CD4-positive, alpha-beta T cell (primary cell): Measurements from ENCODE around the gene MGME1. TPM values are rescaled to one million over a fixed set of nuclear protein-coding genes. Genes with fewer than 3 reads are reported as not detected.

Experiments
- ATAC-seq: fragments of 200-7000 bp; cut with Tn5 transposase; one replicate; pipeline ENCODE4 v1.10.0; 2022; ENCODE audit warnings: mild to moderate bottlenecking; ENCODE audit not compliant: poor library complexity
- CTCF ChIA-PET: fragments of 350-600 bp; sonication (Branson Sonifier 250); formaldehyde crosslinking; loops from one replicate; lab custom pipeline; 2021; ENCODE audit warnings: antibody characterized with exemption, inconsistent platforms; lab: Charles Lee
- POLR2A ChIA-PET: fragments of 350-600 bp; sonication (Branson Sonifier 250); formaldehyde crosslinking; loops from one replicate; lab custom pipeline; 2021; ENCODE audit warnings: antibody characterized with exemption, inconsistent platforms; lab: Charles Lee
- DNase-seq, 14 experiments: peaks; one replicate each; pipeline ENCODE4 v3.0.0-alpha.2; 2013 to 2020; ENCODE audit warnings: mixed read lengths in 2 of 14
- H3K27ac ChIP-seq, 2 donors: one replicate each; pipeline versions ENCODE4 v1.5.1 to v1.7.0; 2013; ENCODE audit warnings: low read length in 2 of 2, low read depth in 1 of 2, mild to moderate bottlenecking in 1 of 2
- H3K27me3 ChIP-seq, 2 experiments: 1 replicate in 1 of 2; 2 replicates in 1 of 2; pipeline versions ENCODE4 v1.6.1 to v1.7.0; 2013; ENCODE audit warnings: low read length in 2 of 2, control low read depth in 1 of 2, mild to moderate bottlenecking in 1 of 2, moderate library complexity in 1 of 2; ENCODE audit not compliant: insufficient read depth in 2 of 2, control insufficient read depth in 1 of 2
- H3K36me3 ChIP-seq: one replicate; pipeline ENCODE4 v1.6.1; 2013; ENCODE audit warnings: low read length, control low read depth; ENCODE audit not compliant: insufficient read depth
- H3K4me1 ChIP-seq: one replicate; pipeline ENCODE4 v1.6.1; 2013; ENCODE audit warnings: low read length, control low read depth; ENCODE audit not compliant: insufficient read depth
- H3K4me3 ChIP-seq: one replicate; pipeline ENCODE4 v1.5.1; 2013; ENCODE audit warnings: mild to moderate bottlenecking, low read length, moderate library complexity
- H3K9me3 ChIP-seq, 2 experiments: 1 replicate in 1 of 2; 2 replicates in 1 of 2; pipeline versions ENCODE4 v1.6.1 to v1.7.0; 2013; ENCODE audit warnings: low read length in 2 of 2, mild to moderate bottlenecking in 2 of 2, control low read depth in 1 of 2, moderate library complexity in 1 of 2; ENCODE audit not compliant: control insufficient read depth in 1 of 2, insufficient read depth in 1 of 2
- H3K27ac Mint-ChIP-seq: one replicate; pipeline ENCODE4 v1.8.0; 2020; ENCODE audit warnings: mixed read lengths
- H3K27me3 Mint-ChIP-seq: one replicate; pipeline ENCODE4 v1.8.0; 2021; ENCODE audit warnings: mixed read lengths
- H3K36me3 Mint-ChIP-seq: one replicate; pipeline ENCODE4 v1.8.0; 2021; ENCODE audit warnings: low read depth, mixed read lengths
- H3K4me1 Mint-ChIP-seq: one replicate; pipeline ENCODE4 v1.8.0; 2021; ENCODE audit warnings: low read depth, mixed read lengths
- H3K4me3 Mint-ChIP-seq: one replicate; pipeline ENCODE4 v1.8.0; 2020; ENCODE audit warnings: mild to moderate bottlenecking, mixed read lengths
- H3K9me3 Mint-ChIP-seq: one replicate; pipeline ENCODE4 v1.8.0; 2020; ENCODE audit warnings: mixed read lengths
- CTCF ChIP-seq: fragments of 200-600 bp; IDR thresholded peaks from one replicate; pipeline ENCODE4 v1.8.0; 2022; ENCODE audit warnings: antibody characterized with exemption, mild to moderate bottlenecking
- intact Hi-C, 2 experiments: fragments of 100-400 bp; cut with DNase I in 1 of 2; cut with micrococcal nuclease in 1 of 2; formaldehyde crosslinking; loops; one replicate each; pipeline versions ENCODE4 v1.15.1 to v1.9.0; 2023 to 2025; cut with DNase I, micrococcal nuclease
- total RNA-seq, 174 experiments: library from RNA in 2 of 174; stranded (reverse) in 2 of 174; gene quantifications; one replicate each; pipeline ENCODE4 v1.2.3 and lab custom pipeline; 2021 to 2026

Gene MGME1
- total RNA-seq, 2 experiments from 2014 or later = 4.5 to 4.6 TPM

GRCh38 chr20:17940224-17940971, 28.4 kb upstream of the MGME1 start:
- Mint-ChIP-seq H3K9me3 (no peaks in the 10 kb centered on the region), H3K27me3 (no peaks in the 10 kb centered on the region), H3K27ac (peak overlapping the region; percentile 17), H3K4me3 (no peak overlapping the region), H3K36me3 (peaks cover 51% of the 10 kb centered on the region), H3K4me1 (peaks cover 11% of the 10 kb centered on the region)
- Histone ChIP-seq H3K36me3 (peaks cover 36% of the 10 kb centered on the region), H3K9me3 (no peaks in the 10 kb centered on the region), H3K4me3 (no peak overlapping the region), H3K4me1 (peaks cover 12% of the 10 kb centered on the region), H3K27me3 (no peaks in the 10 kb centered on the region), H3K27ac (no peak overlapping the region)
- intact Hi-C loops = no loop called here
- ChIA-PET CTCF (no interaction called here), POLR2A (no interaction called here)
- TF ChIP-seq CTCF = no peak
- DNase-seq = no peak
- ATAC-seq = no peak

GRCh38 chr20:17941087-17941825, 27.6 kb upstream of the MGME1 start:
- CTCF ChIA-PET = no interaction called here
- no peak overlapping the region for H3K4me3 ChIP-seq
- POLR2A ChIA-PET = no interaction called here
- no peak for TF ChIP-seq CTCF
- no peak overlapping the region for H3K27ac Mint-ChIP-seq
- no peak overlapping the region for H3K4me3 Mint-ChIP-seq
- intact Hi-C loops = no loop called here
- H3K27ac ChIP-seq = no peak overlapping the region
- no peaks in the 10 kb centered on the region for H3K9me3 Mint-ChIP-seq
- peaks cover 11% of the 10 kb centered on the region for H3K4me1 Mint-ChIP-seq
- no peaks in the 10 kb centered on the region for H3K27me3 ChIP-seq
- peaks cover 44% of the 10 kb centered on the region for H3K36me3 ChIP-seq
- DNase-seq = no peak
- no peaks in the 10 kb centered on the region for H3K27me3 Mint-ChIP-seq
- no peak for ATAC-seq
- peaks cover 59% of the 10 kb centered on the region for H3K36me3 Mint-ChIP-seq
- no peaks in the 10 kb centered on the region for H3K9me3 ChIP-seq
- peaks cover 12% of the 10 kb centered on the region for H3K4me1 ChIP-seq

- intact Hi-C loops = no loop called here
- H3K36me3 Mint-ChIP-seq = peaks cover 65% of the 10 kb centered on the region
- DNase-seq (no peak), ATAC-seq (no peak)
- no peak overlapping the region for H3K4me3 Mint-ChIP-seq
- Histone ChIP-seq H3K27ac (no peak overlapping the region), H3K4me3 (no peak overlapping the region), H3K4me1 (peaks cover 12% of the 10 kb centered on the region), H3K36me3 (peaks cover 50% of the 10 kb centered on the region), H3K27me3 (no peaks in the 10 kb centered on the region), H3K9me3 (no peaks in the 10 kb centered on the region)
- TF ChIP-seq CTCF = no peak
- H3K4me1 Mint-ChIP-seq = peaks cover 11% of the 10 kb centered on the region
- no peaks in the 10 kb centered on the region for H3K27me3 Mint-ChIP-seq
- CTCF ChIA-PET = no interaction called here
- no peaks in the 10 kb centered on the region for H3K9me3 Mint-ChIP-seq
- H3K27ac Mint-ChIP-seq = no peak overlapping the region
- POLR2A ChIA-PET = no interaction called here
These were observed 27.0 kb upstream of the MGME1 start for GRCh38 chr20:17941826-17942196.
